Ovary (tissue), 9 donors: ENCODE results near the gene SIGLEC11. TPM values are rescaled to one million over a fixed set of nuclear protein-coding genes. Genes with fewer than 3 reads are reported as not detected.

Source experiments
- polyA plus RNA-seq, 2 donors: library from polyadenylated mRNA; stranded (reverse); fragments of 200-250 nt in 1 of 2; fragments of 350-450 nt in 1 of 2; fragmentation: Illumina TruSeq in 1 of 2; extraction: RNeasy Lipid Tissue Mini Kit (QIAGEN cat#74804) in 1 of 2; gene quantifications; one replicate each; pipeline ENCODE4 v1.2.3, GENCODE V29; 2013 to 2014
- total RNA-seq, 7 donors: library from RNA; depleted of rRNA in 2 of 7; stranded (reverse); fragments of >200 nt in 2 of 7; fragmentation: NEBNext Ultra II Directional in 3 of 7; extraction: Animal tissue kit (Norgen Biotek cat#: 25700) in 3 of 7; gene quantifications; one replicate each; pipeline versions ENCODE4 v1.1.0 to v1.2.4, GENCODE V29; 2016 to 2023
- donor health status: DM: no; HTN: no; CAD: no; lungs with moderate emphysema.
- donor health status: DM: no; HTN: no; CAD: no.
- donor health status: Bipolar disorder and iron deficiency.
- donor health status: DM: yes; HTN: yes; CAD: no.
- donor health status: DM: no; HTN: no; CAD: no.
- donor health status: DM: yes; HTN: yes; CAD: no.

SIGLEC11 gene
- total and polyA plus RNA-seq, 9 donors = 43.3 to 117 (median 77.6) TPM

Other genes with a start within 250 kb of the SIGLEC11 start
- under 1 TPM in 3 of 7 donors, not detected in 4; 0.32 to 0.71 (median 0.46) TPM for gene TSKS, start 197.9 kb downstream of the SIGLEC11 start, total RNA-seq
- under 1 TPM; 0.15 to 0.30 TPM for gene TSKS, start 197.9 kb downstream of the SIGLEC11 start, polyA plus RNA-seq
- 100 to 1,000 TPM in 3 of 7 donors, 10 to 100 TPM in 4; 56.0 to 126 (median 99.3) TPM for gene AP2A1, start 194.2 kb downstream of the SIGLEC11 start, total RNA-seq
- 10 to 100 TPM; 37.8 to 72.2 TPM for gene AP2A1, start 194.2 kb downstream of the SIGLEC11 start, polyA plus RNA-seq
- gene FUZ, start 147.9 kb downstream of the SIGLEC11 start, total RNA-seq = 10 to 100 TPM; 23.3 to 48.6 (median 27.5) TPM
- gene FUZ, start 147.9 kb downstream of the SIGLEC11 start, polyA plus RNA-seq = 10 to 100 TPM; 13.4 to 36.9 TPM
- gene MED25, start 142.9 kb downstream of the SIGLEC11 start, total RNA-seq = 10 to 100 TPM; 30.3 to 89.9 (median 85.3) TPM
- gene MED25, start 142.9 kb downstream of the SIGLEC11 start, polyA plus RNA-seq = 10 to 100 TPM; 34.3 to 67.4 TPM
- gene PTOV1, start 110.0 kb downstream of the SIGLEC11 start, total RNA-seq = 100 to 1,000 TPM; 108 to 256 (median 206) TPM
- 100 to 1,000 TPM in 1 of 2 donors, 10 to 100 TPM in 1; 22.2 to 186 TPM for gene PTOV1, start 110.0 kb downstream of the SIGLEC11 start, polyA plus RNA-seq
- 100 to 1,000 TPM in 1 of 7 donors, 10 to 100 TPM in 6; 47.2 to 111 (median 74.2) TPM for gene PNKP, start 93.6 kb downstream of the SIGLEC11 start, total RNA-seq
- gene PNKP, start 93.6 kb downstream of the SIGLEC11 start, polyA plus RNA-seq = 10 to 100 TPM in 1 of 2 donors, 1 to 10 TPM in 1; 6.8 to 39.0 TPM
- gene AKT1S1, start 83.8 kb downstream of the SIGLEC11 start, total RNA-seq = 10 to 100 TPM; 10.6 to 45.3 (median 30.0) TPM
- 10 to 100 TPM; 24.3 to 34.8 TPM for gene AKT1S1, start 83.8 kb downstream of the SIGLEC11 start, polyA plus RNA-seq
- 10 to 100 TPM; 23.1 to 77.5 (median 49.8) TPM for gene TBC1D17, start 83.5 kb downstream of the SIGLEC11 start, total RNA-seq
- gene TBC1D17, start 83.5 kb downstream of the SIGLEC11 start, polyA plus RNA-seq = 10 to 100 TPM; 41.3 to 66.9 TPM
- gene IL4I1, start 64.3 kb downstream of the SIGLEC11 start, total RNA-seq = 1 to 10 TPM in 4 of 7 donors, under 1 TPM in 2, not detected in 1; 0.24 to 4.3 (median 1.3) TPM
- under 1 TPM; 0.35 to 0.43 TPM for gene IL4I1, start 64.3 kb downstream of the SIGLEC11 start, polyA plus RNA-seq
- gene ATF5, start 32.0 kb downstream of the SIGLEC11 start, total RNA-seq = 10 to 100 TPM in 5 of 7 donors, 1 to 10 TPM in 2; 4.3 to 23.5 (median 16.0) TPM
- 10 to 100 TPM; 17.3 to 20.1 TPM for gene ATF5, start 32.0 kb downstream of the SIGLEC11 start, polyA plus RNA-seq
- gene NUP62, start 31.7 kb downstream of the SIGLEC11 start, total RNA-seq = 10 to 100 TPM; 18.7 to 47.7 (median 38.5) TPM
- 10 to 100 TPM; 19.0 to 27.3 TPM for gene NUP62, start 31.7 kb downstream of the SIGLEC11 start, polyA plus RNA-seq
- 10 to 100 TPM; 26.3 to 44.7 (median 34.0) TPM for gene VRK3, start 64.2 kb upstream of the SIGLEC11 start, total RNA-seq
- gene VRK3, start 64.2 kb upstream of the SIGLEC11 start, polyA plus RNA-seq = 10 to 100 TPM; 26.1 to 52.5 TPM
- gene ZNF473, start 64.8 kb upstream of the SIGLEC11 start, total RNA-seq = 10 to 100 TPM in 2 of 7 donors, 1 to 10 TPM in 5; 6.3 to 12.1 (median 7.7) TPM
- 10 to 100 TPM in 1 of 2 donors, 1 to 10 TPM in 1; 2.1 to 10.7 TPM for gene ZNF473, start 64.8 kb upstream of the SIGLEC11 start, polyA plus RNA-seq
- gene IZUMO2, start 202.1 kb upstream of the SIGLEC11 start, total RNA-seq = not detected
- not detected for gene IZUMO2, start 202.1 kb upstream of the SIGLEC11 start, polyA plus RNA-seq
- gene MYH14, start 242.4 kb upstream of the SIGLEC11 start, total RNA-seq = 10 to 100 TPM in 3 of 7 donors, 1 to 10 TPM in 2, under 1 TPM in 2; 0.23 to 82.1 (median 7.4) TPM
- under 1 TPM; 0.31 to 0.48 TPM for gene MYH14, start 242.4 kb upstream of the SIGLEC11 start, polyA plus RNA-seq